Ascending aorta (tissue), 2 donors: ENCODE data around the gene USP10. TPM values are rescaled to one million over a fixed set of nuclear protein-coding genes. Genes with fewer than 3 reads are reported as not detected.

ENCODE experiments used
- DNase-seq, 2 donors: peaks; one replicate each; pipeline ENCODE4 v3.0.0-alpha.2; 2019; ENCODE audit warnings: low spot score in 2 of 2
- H3K27ac ChIP-seq, 2 donors: fragments of 200-600 bp; sonication (generic); one replicate each; pipeline ENCODE4 v1.5.1; 2016 to 2017; ENCODE audit warnings: mild to moderate bottlenecking in 1 of 2
- H3K27me3 ChIP-seq: fragments of 200-600 bp; sonication (generic); one replicate; pipeline ENCODE4 v1.5.1; 2017
- H3K36me3 ChIP-seq, 2 donors: fragments of 200-600 bp; sonication (generic); one replicate each; pipeline ENCODE4 v1.5.1; 2016
- H3K4me1 ChIP-seq, 2 donors: fragments of 200-600 bp; sonication (generic); one replicate each; pipeline ENCODE4 v1.5.1; 2016 to 2017; ENCODE audit warnings: mild to moderate bottlenecking in 1 of 2
- H3K4me3 ChIP-seq, 2 donors: fragments of 200-600 bp; sonication (generic); one replicate each; pipeline ENCODE4 v1.5.1; 2016 to 2017; ENCODE audit warnings: mild to moderate bottlenecking in 1 of 2
- H3K9me3 ChIP-seq, 2 donors: fragments of 200-600 bp; sonication (generic); one replicate each; pipeline ENCODE4 v1.5.1; 2016
- intact Hi-C: fragments of 100-400 bp; cut with DNase I; formaldehyde crosslinking; loops from one replicate; pipeline ENCODE4 v1.15.1; 2023
- total RNA-seq: library from RNA; depleted of rRNA; stranded (reverse); fragments of >200 nt; gene quantifications from one replicate; pipeline ENCODE4 v1.1.0, GENCODE V29; 2016
- TF ChIP-seq, protein P1 (sequence below), 3 experiments: fragments of 200-600 bp in 2 of 3; fragments of 450-650 bp in 1 of 3; sonication (generic) in 2 of 3; IDR thresholded peaks; one replicate each; pipeline ENCODE4 v1.5.1; 2016 to 2019; ENCODE audit warnings: antibody characterized with exemption in 3 of 3, mild to moderate bottlenecking in 1 of 3, moderate library complexity in 1 of 3

USP10 gene, protein sequence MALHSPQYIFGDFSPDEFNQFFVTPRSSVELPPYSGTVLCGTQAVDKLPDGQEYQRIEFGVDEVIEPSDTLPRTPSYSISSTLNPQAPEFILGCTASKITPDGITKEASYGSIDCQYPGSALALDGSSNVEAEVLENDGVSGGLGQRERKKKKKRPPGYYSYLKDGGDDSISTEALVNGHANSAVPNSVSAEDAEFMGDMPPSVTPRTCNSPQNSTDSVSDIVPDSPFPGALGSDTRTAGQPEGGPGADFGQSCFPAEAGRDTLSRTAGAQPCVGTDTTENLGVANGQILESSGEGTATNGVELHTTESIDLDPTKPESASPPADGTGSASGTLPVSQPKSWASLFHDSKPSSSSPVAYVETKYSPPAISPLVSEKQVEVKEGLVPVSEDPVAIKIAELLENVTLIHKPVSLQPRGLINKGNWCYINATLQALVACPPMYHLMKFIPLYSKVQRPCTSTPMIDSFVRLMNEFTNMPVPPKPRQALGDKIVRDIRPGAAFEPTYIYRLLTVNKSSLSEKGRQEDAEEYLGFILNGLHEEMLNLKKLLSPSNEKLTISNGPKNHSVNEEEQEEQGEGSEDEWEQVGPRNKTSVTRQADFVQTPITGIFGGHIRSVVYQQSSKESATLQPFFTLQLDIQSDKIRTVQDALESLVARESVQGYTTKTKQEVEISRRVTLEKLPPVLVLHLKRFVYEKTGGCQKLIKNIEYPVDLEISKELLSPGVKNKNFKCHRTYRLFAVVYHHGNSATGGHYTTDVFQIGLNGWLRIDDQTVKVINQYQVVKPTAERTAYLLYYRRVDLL
- total RNA-seq, result 27.8 TPM

DNA sequence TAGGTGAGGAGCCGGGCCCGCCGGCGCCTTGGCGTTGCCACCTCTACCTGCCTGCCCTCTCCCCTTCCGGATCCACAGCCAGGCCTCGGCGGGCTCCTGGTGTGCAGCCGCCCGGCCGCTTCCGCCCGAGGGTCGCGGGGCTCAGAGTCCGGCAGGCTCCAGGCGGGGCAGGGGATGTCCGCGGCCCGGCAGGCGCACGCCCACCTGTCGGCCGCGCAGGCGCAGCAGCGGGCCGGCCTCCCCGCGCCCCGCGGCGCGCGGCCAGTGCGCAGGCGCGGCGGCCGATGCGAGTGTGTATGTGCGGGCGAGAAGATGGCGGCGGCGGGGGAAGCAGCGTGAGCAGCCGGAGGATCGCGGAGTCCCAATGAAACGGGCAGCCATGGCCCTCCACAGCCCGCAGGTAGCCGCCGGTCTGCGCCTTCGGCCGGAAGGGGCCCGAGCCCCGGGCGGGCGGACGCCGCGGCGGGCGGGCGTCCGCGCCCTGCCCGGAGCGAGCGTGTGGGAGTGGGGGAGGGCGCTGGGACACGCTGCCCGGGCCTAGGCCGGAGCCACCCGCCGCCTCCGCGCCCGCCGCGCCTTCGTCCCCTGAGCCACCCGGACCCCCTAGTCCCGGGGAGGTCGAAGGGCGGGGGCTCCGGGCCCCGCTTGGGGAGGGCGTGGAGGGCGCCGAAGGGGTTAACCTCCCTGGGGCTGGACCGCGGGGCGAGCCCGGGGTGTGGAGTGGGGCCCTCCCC is at the start of gene USP10:
Gene USP10 (plus strand): TSS at position 289 of the 734 bp plus-strand sequence. CDS start 91 bp downstream, at position 380.
- Histone ChIP-seq H3K36me3 (no peaks in the 10 kb centered on the region), H3K4me1 (peaks cover 0 to 12% of the 10 kb centered on the region in 2 donors), H3K27ac (peak within 1 kb of the TSS; percentile 69 to 88), H3K27me3 (no peaks in the 10 kb centered on the region), H3K4me3 (peak within 1 kb of the TSS; percentile 99), H3K9me3 (no peaks in the 10 kb centered on the region)
- DNase-seq, result peak; percentile 10 to 89
- TF ChIP-seq, protein P1, sequence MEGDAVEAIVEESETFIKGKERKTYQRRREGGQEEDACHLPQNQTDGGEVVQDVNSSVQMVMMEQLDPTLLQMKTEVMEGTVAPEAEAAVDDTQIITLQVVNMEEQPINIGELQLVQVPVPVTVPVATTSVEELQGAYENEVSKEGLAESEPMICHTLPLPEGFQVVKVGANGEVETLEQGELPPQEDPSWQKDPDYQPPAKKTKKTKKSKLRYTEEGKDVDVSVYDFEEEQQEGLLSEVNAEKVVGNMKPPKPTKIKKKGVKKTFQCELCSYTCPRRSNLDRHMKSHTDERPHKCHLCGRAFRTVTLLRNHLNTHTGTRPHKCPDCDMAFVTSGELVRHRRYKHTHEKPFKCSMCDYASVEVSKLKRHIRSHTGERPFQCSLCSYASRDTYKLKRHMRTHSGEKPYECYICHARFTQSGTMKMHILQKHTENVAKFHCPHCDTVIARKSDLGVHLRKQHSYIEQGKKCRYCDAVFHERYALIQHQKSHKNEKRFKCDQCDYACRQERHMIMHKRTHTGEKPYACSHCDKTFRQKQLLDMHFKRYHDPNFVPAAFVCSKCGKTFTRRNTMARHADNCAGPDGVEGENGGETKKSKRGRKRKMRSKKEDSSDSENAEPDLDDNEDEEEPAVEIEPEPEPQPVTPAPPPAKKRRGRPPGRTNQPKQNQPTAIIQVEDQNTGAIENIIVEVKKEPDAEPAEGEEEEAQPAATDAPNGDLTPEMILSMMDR (IDR thresholded peaks at IDR 0.05), result no peak
- intact Hi-C loops, result no loop called here

DNA sequence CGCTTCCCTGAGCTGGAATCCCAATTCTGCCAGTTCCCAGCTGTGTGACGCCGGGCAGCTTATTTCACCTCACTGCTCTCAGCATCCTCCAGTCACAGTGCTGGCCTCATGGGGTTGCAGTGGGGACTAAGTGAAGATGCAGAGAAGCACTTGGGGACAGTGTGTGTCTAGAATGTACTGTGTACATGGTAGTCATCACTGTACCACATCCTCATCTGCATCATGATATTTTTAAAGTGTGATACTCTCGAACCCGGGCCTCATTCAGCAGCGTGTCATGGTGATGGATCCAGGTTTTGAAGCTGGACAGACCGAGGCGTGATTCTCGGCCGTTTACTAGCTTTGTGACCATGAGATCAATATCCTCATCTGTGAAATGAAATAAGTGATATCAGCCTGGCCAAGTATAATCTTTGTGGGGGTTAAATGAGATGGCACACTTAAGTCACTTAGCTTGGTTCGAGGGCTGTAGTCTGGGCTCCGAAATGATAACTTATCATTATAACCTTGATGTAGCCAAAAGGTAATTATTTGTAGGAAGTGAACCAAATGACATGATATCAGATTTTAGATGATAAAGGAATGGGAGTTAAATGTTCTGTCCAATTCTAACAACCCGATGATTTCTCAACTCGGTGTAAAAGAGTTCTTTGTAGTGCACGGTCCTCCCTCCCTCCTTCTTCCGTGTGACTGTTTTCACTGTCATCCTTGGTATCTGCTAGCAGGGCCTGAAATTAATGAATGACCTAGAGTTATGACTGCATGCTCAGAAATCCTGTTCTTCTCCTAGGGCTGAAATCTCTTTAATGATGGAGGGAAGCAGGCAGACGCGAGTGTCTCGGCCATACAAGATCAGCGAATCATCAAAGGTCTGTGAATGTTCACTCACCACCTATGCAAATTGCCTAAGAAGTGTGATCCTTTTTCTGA is 49.5 kb upstream of the USP10 start:
- Histone ChIP-seq H3K4me3 (peak overlapping the region; percentile 71 to 78), H3K4me1 (peaks cover 0 to 16% of the 10 kb centered on the region in 2 donors), H3K27me3 (no peaks in the 10 kb centered on the region), H3K27ac (peak overlapping the region in 1 of 2 donors; percentile 75), H3K36me3 (peaks cover 15 to 32% of the 10 kb centered on the region in 2 donors), H3K9me3 (no peaks in the 10 kb centered on the region)
- TF ChIP-seq, protein P1 (IDR thresholded peaks at IDR 0.05), result no peak
- intact Hi-C loops, result no loop called here
- no peak for DNase-seq

DNA sequence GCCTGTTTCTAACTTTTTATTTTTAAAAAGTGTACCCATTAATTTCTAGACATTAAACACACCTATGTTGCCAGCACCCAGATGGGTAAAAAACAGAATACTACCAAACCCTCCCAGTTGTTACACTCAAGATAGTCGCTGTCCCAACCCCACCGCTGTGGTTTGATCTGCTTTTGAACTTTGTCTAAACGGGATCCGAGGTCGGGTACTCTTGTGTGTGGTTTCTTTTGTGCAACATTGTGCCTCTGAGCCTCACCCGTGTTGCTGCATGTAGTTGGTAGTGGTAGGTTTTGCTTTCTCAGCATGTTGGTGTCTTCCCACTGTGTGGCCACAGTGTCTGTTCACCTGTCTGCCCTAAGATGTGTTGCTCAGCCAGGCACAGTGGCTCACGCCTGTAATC is 47.2 kb upstream of the USP10 start:
- Histone ChIP-seq H3K9me3 (no peaks in the 10 kb centered on the region), H3K4me1 (peaks cover 0 to 12% of the 10 kb centered on the region in 2 donors), H3K27me3 (no peaks in the 10 kb centered on the region), H3K27ac (no peak overlapping the region), H3K36me3 (peaks cover 26 to 42% of the 10 kb centered on the region in 2 donors), H3K4me3 (no peak overlapping the region)
- intact Hi-C loops, result no loop called here
- TF ChIP-seq, protein P1 (IDR thresholded peaks at IDR 0.05), result no peak
- no peak for DNase-seq

DNA sequence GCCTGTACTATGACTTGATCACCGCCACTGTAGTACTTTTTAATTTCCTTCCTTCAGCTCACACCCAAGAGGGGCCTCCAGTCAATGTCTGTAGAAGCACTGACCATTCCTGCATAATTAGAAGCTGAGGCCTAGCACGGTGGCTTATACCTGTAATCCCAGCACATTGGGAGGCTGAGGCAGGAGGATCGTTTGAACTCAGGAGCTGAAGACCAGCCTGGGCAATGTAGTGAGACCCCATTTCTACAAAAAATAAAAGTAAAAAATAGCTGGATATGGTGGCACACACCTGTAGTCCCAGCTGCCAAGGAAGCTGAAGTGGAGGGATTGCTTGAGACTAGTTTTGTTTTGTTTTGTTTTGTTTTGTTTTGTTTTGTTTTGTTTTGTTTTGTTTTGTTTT is 45.6 kb upstream of the USP10 start:
- Histone ChIP-seq H3K9me3 (no peaks in the 10 kb centered on the region), H3K4me3 (no peak overlapping the region), H3K4me1 (peaks cover 0 to 7% of the 10 kb centered on the region in 2 donors), H3K27ac (no peak overlapping the region), H3K36me3 (peaks cover 34 to 59% of the 10 kb centered on the region in 2 donors), H3K27me3 (no peaks in the 10 kb centered on the region)
- intact Hi-C loops, result no loop called here
- TF ChIP-seq, protein P1 (IDR thresholded peaks at IDR 0.05), result no peak
- no peak for DNase-seq
